HCT116 (cell line): Measurements from ENCODE around the gene TBPL1. TPM values are rescaled to one million over a fixed set of nuclear protein-coding genes. Genes with fewer than 3 reads are reported as not detected.

ENCODE experiments used
- ATAC-seq: fragments of 200-7000 bp; cut with Tn5 transposase; 2 replicates; pipeline ENCODE4 v1.9.1; 2020; ENCODE audit warnings: mild to moderate bottlenecking, moderate library complexity
- BruUV-seq: library from RNA; stranded (reverse); fragments of 400-500 nt; replicated peaks from 2 replicates; lab custom pipeline; 2021; lab: Mats Ljungman, UMichigan
- CTCF ChIA-PET: fragments of 300-600 bp; sonication (Branson Sonifier 250); formaldehyde crosslinking; loops from one replicate; lab custom pipeline; 2021; ENCODE audit warnings: antibody characterized with exemption; lab: Charles Lee
- POLR2A ChIA-PET: fragments of 300-600, 350-600 bp; sonication (Branson Sonifier 250); formaldehyde crosslinking; loops from one replicate; lab custom pipeline; 2021; ENCODE audit warnings: antibody characterized with exemption; lab: Charles Lee
- RAD21 ChIA-PET, 2 experiments: fragments of 300-600 bp; sonication (Branson Sonifier 250); formaldehyde crosslinking; loops; one replicate each; lab custom pipeline; 2023; ENCODE audit warnings: low total read pairs in 2 of 2; ENCODE audit not compliant: uncharacterized antibody in 2 of 2, unreplicated experiment in 2 of 2, low non-redundant PET in 1 of 2; lab: Charles Lee
- DNase-seq: peaks from one replicate; pipeline ENCODE4 v3.0.0-alpha.2; 2010; ENCODE audit warnings: low read depth, low spot score
- H2AFZ ChIP-seq: fragments of 200-600 bp; shearing (Covaris generic), sonication (generic); 2 replicates; pipeline ENCODE4 v1.6.1; 2017; ENCODE audit warnings: low read depth, mixed run types, mixed read lengths, antibody characterized with exemption, low read length; ENCODE audit not compliant: poor library complexity, severe bottlenecking
- H3K27ac ChIP-seq: 2 replicates; pipeline ENCODE4 v1.5.1; 2012; ENCODE audit warnings: low read depth, low read length
- H3K27me3 ChIP-seq: fragments of 200-600 bp; sonication (generic); 2 replicates; pipeline ENCODE4 v1.6.1; 2016; ENCODE audit warnings: mixed run types, low read length, mixed read lengths; ENCODE audit not compliant: insufficient read depth
- H3K36me3 ChIP-seq, 2 experiments: fragments of 200-500 bp in 1 of 2; fragments of 200-600 bp in 1 of 2; sonication (Bioruptor generic) in 1 of 2; sonication (generic) in 1 of 2; 2 replicates each; pipeline versions ENCODE4 v1.5.1 to v1.6.1; 2014 to 2016; ENCODE audit warnings: low read length in 2 of 2, inconsistent platforms in 1 of 2, mixed read lengths in 1 of 2, mixed run types in 1 of 2; ENCODE audit not compliant: insufficient read depth in 2 of 2, control insufficient read depth in 1 of 2
- H3K4me1 ChIP-seq, 2 experiments: fragments of 200-600 bp in 1 of 2; sonication (generic) in 1 of 2; 2 replicates each; pipeline versions ENCODE4 v1.5.1 to v1.6.1; 2012 to 2017; ENCODE audit warnings: low read length in 2 of 2, inconsistent platforms in 1 of 2, mild to moderate bottlenecking in 1 of 2, mixed read lengths in 1 of 2, mixed run types in 1 of 2, moderate library complexity in 1 of 2; ENCODE audit not compliant: insufficient read depth in 2 of 2, control insufficient read depth in 1 of 2
- H3K4me2 ChIP-seq: fragments of 200-600 bp; sonication (generic); 2 replicates; pipeline ENCODE4 v1.6.1; 2017; ENCODE audit warnings: mixed run types, low read length, mixed read lengths
- H3K4me3 ChIP-seq, 2 experiments: fragments of 200-600 bp in 1 of 2; sonication (generic) in 1 of 2; replicated peaks in 1 of 2; 2 replicates each; pipeline ENCODE4 v1.5.1; 2011 to 2016; ENCODE audit warnings: low read length in 2 of 2, control low read depth in 1 of 2, low read depth in 1 of 2, mild to moderate bottlenecking in 1 of 2, mixed read lengths in 1 of 2, mixed run types in 1 of 2
- H3K79me2 ChIP-seq: fragments of 200-600 bp; sonication (generic); 2 replicates; pipeline ENCODE4 v1.6.1; 2017; ENCODE audit warnings: mild to moderate bottlenecking, mixed run types, low read length, moderate library complexity, mixed read lengths; ENCODE audit not compliant: insufficient read depth
- H3K9ac ChIP-seq: fragments of 200-600 bp; sonication (generic); 2 replicates; pipeline ENCODE4 v1.6.1; 2016; ENCODE audit warnings: low read length, mixed read lengths
- H3K9me2 ChIP-seq: fragments of 200-600 bp; sonication (generic), shearing (Covaris generic); 2 replicates; pipeline ENCODE4 v1.6.1; 2017; ENCODE audit warnings: mixed run types, mild to moderate bottlenecking, moderate library complexity; ENCODE audit not compliant: insufficient read depth
- H3K9me3 ChIP-seq, 2 experiments: fragments of 200-500 bp in 1 of 2; fragments of 200-600 bp in 1 of 2; sonication (Bioruptor generic) in 1 of 2; sonication (generic) in 1 of 2; 2 replicates each; pipeline ENCODE4 v1.6.1; 2014 to 2017; ENCODE audit warnings: low read length in 2 of 2, mixed read lengths in 2 of 2, inconsistent platforms in 1 of 2, low read depth in 1 of 2, mild to moderate bottlenecking in 1 of 2, mixed run types in 1 of 2, moderate library complexity in 1 of 2; ENCODE audit not compliant: control insufficient read depth in 1 of 2, insufficient read depth in 1 of 2
- H4K20me1 ChIP-seq: fragments of 200-600 bp; sonication (generic), shearing (Covaris generic); 2 replicates; pipeline ENCODE4 v1.6.1; 2017; ENCODE audit warnings: mixed run types, mild to moderate bottlenecking, moderate library complexity; ENCODE audit not compliant: insufficient read depth
- CEBPB ChIP-seq: IDR thresholded peaks from 2 replicates; pipeline ENCODE4 v1.6.1; 2012; ENCODE audit warnings: low read depth
- EGR1 ChIP-seq: IDR thresholded peaks from 2 replicates; pipeline ENCODE4 v1.6.1; 2012; ENCODE audit warnings: low read depth
- ELF1 ChIP-seq: IDR thresholded peaks from 2 replicates; pipeline ENCODE4 v1.6.1; 2012; ENCODE audit warnings: low read depth, borderline replicate concordance
- EZH2 ChIP-seq: fragments of 200-600 bp; sonication (generic); IDR thresholded peaks from 2 replicates; pipeline ENCODE4 v1.6.1; 2017; ENCODE audit warnings: antibody characterized with exemption, mixed run types
- EZH2phosphoT487 ChIP-seq: fragments of 200-600 bp; IDR thresholded peaks from 2 replicates; pipeline ENCODE4 v1.6.1; 2018; ENCODE audit warnings: antibody characterized with exemption, borderline replicate concordance
- FOSL1 ChIP-seq: IDR thresholded peaks from 2 replicates; pipeline ENCODE4 v1.6.1; 2012; ENCODE audit warnings: low read depth
- JUND ChIP-seq: IDR thresholded peaks from 2 replicates; pipeline ENCODE4 v1.6.1; 2012
- POLR2A ChIP-seq: IDR thresholded peaks from 2 replicates; pipeline ENCODE4 v1.7.0; 2011; ENCODE audit warnings: borderline replicate concordance; ENCODE audit not compliant: insufficient read depth, insufficient read length; ENCODE audit errors: extremely low read depth
- POLR2AphosphoS5 ChIP-seq: IDR thresholded peaks from 2 replicates; pipeline ENCODE4 v1.6.1; 2011; ENCODE audit warnings: mild to moderate bottlenecking, low read depth, low read length, moderate library complexity
- RAD21 ChIP-seq: IDR thresholded peaks from 2 replicates; pipeline ENCODE4 v1.6.1; 2012; ENCODE audit warnings: low read depth, mild to moderate bottlenecking
- SIN3A ChIP-seq: IDR thresholded peaks from 2 replicates; pipeline ENCODE4 v1.6.1; 2012; ENCODE audit warnings: low read depth
- SP1 ChIP-seq: IDR thresholded peaks from 2 replicates; pipeline ENCODE4 v1.6.1; 2012; ENCODE audit warnings: low read depth
- SRF ChIP-seq: IDR thresholded peaks from 2 replicates; pipeline ENCODE4 v1.6.1; 2012; ENCODE audit warnings: low read depth
- YY1 ChIP-seq: IDR thresholded peaks from 2 replicates; pipeline ENCODE4 v1.6.1; 2011; ENCODE audit warnings: low read length, low read depth, moderate library complexity, mild to moderate bottlenecking; ENCODE audit not compliant: insufficient replicate concordance; ENCODE audit errors: extremely low read depth
- ZFX ChIP-seq: fragments of 450-650 bp; IDR thresholded peaks from 2 replicates; pipeline ENCODE4 v1.6.1; 2017
- intact Hi-C: fragments of 100-400 bp; cut with micrococcal nuclease; formaldehyde crosslinking; loops from 2 replicates; pipeline ENCODE4 v1.10.0; 2022
- total RNA-seq: library from RNA; stranded (reverse); gene quantifications from one replicate; pipeline ENCODE4 v1.2.1, GENCODE V29; 2021; ENCODE audit not compliant: unreplicated experiment
- TF ChIP-seq, protein P1 (sequence below): IDR thresholded peaks from 2 replicates; pipeline ENCODE4 v1.6.1; 2012; ENCODE audit warnings: low read depth
- TF ChIP-seq, protein P2 (sequence below): IDR thresholded peaks from 2 replicates; pipeline ENCODE4 v1.6.1; 2012
- TF ChIP-seq, protein P3 (sequence below): IDR thresholded peaks from 2 replicates; pipeline ENCODE4 v1.6.1; 2011; ENCODE audit warnings: mild to moderate bottlenecking, low read length, moderate library complexity; ENCODE audit not compliant: insufficient replicate concordance; ENCODE audit errors: extremely low read depth
- TF ChIP-seq, protein P4 (sequence below): IDR thresholded peaks from 2 replicates; pipeline ENCODE4 v1.6.1; 2012
- TF ChIP-seq, protein P5 (sequence below), 3 experiments: fragments of 200-600 bp in 1 of 3; sonication (generic) in 1 of 3; IDR thresholded peaks in 2 of 3; conservative IDR thresholded peaks in 1 of 3; 2 replicates each; pipeline ENCODE4 v1.5.1; 2012 to 2017; ENCODE audit warnings: low read depth in 2 of 3, low read length in 2 of 3, antibody characterized with exemption in 1 of 3, borderline replicate concordance in 1 of 3, control low read depth in 1 of 3, mild to moderate bottlenecking in 1 of 3, mixed read lengths in 1 of 3, mixed run types in 1 of 3, moderate library complexity in 1 of 3; ENCODE audit not compliant: insufficient read depth in 1 of 3

Gene TBPL1
- total RNA-seq, 1 experiment from 2014 or later = 34.9 TPM

DNA sequence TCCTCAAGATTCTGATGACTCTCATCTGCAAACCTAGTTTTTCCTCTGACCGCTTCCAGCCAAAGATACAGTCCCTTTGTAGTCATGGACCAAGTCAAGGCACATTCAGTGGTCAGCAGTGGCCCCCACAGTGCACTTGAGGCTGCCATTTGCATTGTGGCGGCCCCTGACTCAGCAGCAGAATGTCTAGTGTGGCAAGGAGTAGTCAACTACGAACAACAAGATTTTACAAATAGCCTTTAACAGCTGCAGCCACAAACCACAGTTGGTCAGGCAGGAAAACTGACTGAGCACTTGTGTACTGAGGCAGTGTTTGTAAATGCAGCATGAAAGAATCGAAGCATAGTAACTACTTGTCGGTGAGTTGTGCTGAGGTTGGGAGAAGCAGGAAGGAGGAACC lies 49.8 kb downstream of the TBPL1 start:
- H3K79me2 ChIP-seq = no peaks in the 10 kb centered on the region
- H3K9ac ChIP-seq = no peak overlapping the region
- DNase-seq (no peak), ATAC-seq (no peak)
- BruUV-seq = no TSS peak
- no peaks in the 10 kb centered on the region for H3K36me3 ChIP-seq
- H2AFZ ChIP-seq = no peak overlapping the region
- peaks cover 0 to 5% of the 10 kb centered on the region in 2 experiments; a peak in 3 of 4 replicates for H3K4me1 ChIP-seq
- intact Hi-C loops = no loop called here
- no peaks in the 10 kb centered on the region for H3K27me3 ChIP-seq
- ChIA-PET CTCF (no interaction called here), POLR2A (no interaction called here), RAD21 (no interaction called here)
- no peak overlapping the region for H3K27ac ChIP-seq
- no peaks in the 10 kb centered on the region for H3K9me3 ChIP-seq
- no peak overlapping the region for H3K4me2 ChIP-seq
- no peak for TF ChIP-seq JUND
- TF ChIP-seq ELF1 = no peak
- no peak for TF ChIP-seq YY1
- no peak for TF ChIP-seq CEBPB
- TF ChIP-seq, protein P1, sequence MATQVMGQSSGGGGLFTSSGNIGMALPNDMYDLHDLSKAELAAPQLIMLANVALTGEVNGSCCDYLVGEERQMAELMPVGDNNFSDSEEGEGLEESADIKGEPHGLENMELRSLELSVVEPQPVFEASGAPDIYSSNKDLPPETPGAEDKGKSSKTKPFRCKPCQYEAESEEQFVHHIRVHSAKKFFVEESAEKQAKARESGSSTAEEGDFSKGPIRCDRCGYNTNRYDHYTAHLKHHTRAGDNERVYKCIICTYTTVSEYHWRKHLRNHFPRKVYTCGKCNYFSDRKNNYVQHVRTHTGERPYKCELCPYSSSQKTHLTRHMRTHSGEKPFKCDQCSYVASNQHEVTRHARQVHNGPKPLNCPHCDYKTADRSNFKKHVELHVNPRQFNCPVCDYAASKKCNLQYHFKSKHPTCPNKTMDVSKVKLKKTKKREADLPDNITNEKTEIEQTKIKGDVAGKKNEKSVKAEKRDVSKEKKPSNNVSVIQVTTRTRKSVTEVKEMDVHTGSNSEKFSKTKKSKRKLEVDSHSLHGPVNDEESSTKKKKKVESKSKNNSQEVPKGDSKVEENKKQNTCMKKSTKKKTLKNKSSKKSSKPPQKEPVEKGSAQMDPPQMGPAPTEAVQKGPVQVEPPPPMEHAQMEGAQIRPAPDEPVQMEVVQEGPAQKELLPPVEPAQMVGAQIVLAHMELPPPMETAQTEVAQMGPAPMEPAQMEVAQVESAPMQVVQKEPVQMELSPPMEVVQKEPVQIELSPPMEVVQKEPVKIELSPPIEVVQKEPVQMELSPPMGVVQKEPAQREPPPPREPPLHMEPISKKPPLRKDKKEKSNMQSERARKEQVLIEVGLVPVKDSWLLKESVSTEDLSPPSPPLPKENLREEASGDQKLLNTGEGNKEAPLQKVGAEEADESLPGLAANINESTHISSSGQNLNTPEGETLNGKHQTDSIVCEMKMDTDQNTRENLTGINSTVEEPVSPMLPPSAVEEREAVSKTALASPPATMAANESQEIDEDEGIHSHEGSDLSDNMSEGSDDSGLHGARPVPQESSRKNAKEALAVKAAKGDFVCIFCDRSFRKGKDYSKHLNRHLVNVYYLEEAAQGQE = no peak
- TF ChIP-seq, protein P2, sequence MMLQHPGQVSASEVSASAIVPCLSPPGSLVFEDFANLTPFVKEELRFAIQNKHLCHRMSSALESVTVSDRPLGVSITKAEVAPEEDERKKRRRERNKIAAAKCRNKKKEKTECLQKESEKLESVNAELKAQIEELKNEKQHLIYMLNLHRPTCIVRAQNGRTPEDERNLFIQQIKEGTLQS = no peak
- no peak for TF ChIP-seq POLR2A
- no peak for TF ChIP-seq POLR2AphosphoS5
- no peak for TF ChIP-seq SRF
- TF ChIP-seq, protein P3, sequence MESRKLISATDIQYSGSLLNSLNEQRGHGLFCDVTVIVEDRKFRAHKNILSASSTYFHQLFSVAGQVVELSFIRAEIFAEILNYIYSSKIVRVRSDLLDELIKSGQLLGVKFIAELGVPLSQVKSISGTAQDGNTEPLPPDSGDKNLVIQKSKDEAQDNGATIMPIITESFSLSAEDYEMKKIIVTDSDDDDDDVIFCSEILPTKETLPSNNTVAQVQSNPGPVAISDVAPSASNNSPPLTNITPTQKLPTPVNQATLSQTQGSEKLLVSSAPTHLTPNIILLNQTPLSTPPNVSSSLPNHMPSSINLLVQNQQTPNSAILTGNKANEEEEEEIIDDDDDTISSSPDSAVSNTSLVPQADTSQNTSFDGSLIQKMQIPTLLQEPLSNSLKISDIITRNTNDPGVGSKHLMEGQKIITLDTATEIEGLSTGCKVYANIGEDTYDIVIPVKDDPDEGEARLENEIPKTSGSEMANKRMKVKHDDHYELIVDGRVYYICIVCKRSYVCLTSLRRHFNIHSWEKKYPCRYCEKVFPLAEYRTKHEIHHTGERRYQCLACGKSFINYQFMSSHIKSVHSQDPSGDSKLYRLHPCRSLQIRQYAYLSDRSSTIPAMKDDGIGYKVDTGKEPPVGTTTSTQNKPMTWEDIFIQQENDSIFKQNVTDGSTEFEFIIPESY = no peak
- TF ChIP-seq SP1 = no peak
- TF ChIP-seq, protein P4, sequence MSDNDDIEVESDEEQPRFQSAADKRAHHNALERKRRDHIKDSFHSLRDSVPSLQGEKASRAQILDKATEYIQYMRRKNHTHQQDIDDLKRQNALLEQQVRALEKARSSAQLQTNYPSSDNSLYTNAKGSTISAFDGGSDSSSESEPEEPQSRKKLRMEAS = no peak
- no peak for TF ChIP-seq EZH2phosphoT487
- TF ChIP-seq SIN3A = no peak
- no peak for TF ChIP-seq RAD21
- TF ChIP-seq EZH2 = no peak
- no peak for TF ChIP-seq FOSL1
- no peak for TF ChIP-seq EGR1
- no peak for TF ChIP-seq ZFX
- TF ChIP-seq, protein P5, sequence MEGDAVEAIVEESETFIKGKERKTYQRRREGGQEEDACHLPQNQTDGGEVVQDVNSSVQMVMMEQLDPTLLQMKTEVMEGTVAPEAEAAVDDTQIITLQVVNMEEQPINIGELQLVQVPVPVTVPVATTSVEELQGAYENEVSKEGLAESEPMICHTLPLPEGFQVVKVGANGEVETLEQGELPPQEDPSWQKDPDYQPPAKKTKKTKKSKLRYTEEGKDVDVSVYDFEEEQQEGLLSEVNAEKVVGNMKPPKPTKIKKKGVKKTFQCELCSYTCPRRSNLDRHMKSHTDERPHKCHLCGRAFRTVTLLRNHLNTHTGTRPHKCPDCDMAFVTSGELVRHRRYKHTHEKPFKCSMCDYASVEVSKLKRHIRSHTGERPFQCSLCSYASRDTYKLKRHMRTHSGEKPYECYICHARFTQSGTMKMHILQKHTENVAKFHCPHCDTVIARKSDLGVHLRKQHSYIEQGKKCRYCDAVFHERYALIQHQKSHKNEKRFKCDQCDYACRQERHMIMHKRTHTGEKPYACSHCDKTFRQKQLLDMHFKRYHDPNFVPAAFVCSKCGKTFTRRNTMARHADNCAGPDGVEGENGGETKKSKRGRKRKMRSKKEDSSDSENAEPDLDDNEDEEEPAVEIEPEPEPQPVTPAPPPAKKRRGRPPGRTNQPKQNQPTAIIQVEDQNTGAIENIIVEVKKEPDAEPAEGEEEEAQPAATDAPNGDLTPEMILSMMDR (IDR thresholded peaks at IDR 0.05 in 2 of 3, conservative IDR thresholded peaks at IDR 0.05 in 1 of 3; ENCODE audit: borderline replicate concordance in 1 of 3, insufficient read depth in 1 of 3, low read depth in 2 of 3, low read length in 2 of 3) = no peak
- H3K9me2 ChIP-seq = no peaks in the 10 kb centered on the region
- H4K20me1 ChIP-seq = no peaks in the 10 kb centered on the region
- H3K4me3 ChIP-seq = no peak overlapping the region
